ENCODE measurements around the gene KRTAP10-2.
"Not testable (repeated sequence)": the region's sequence is repeated elsewhere in the genome, so short reads cannot be mapped to it uniquely, and the experiment has no call there.

Gene KRTAP10-2

DNA sequence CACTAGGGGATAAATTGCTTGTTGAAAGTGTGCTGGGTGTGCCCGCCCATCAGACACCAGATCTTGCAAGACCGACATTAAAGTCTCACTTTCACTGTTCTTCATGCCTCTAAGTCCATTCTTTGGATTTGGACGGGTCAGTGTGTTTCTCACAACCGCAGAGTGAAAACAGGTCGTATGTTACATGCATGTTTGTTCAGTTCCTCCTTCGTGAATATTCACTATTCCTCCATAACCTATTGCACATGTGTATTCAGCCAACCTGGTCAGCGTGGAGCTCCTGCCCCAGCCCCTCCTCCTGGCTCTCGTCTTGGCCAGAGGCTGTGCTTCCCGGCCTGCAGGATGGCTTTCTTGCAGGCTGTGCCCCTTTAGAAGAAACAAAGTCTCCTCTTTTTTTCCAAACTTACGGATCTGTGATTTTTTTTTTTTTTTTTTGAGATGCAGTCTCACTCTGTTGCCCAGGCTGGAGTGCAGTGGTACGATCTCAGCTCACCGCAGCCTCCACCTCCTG, 43.2 kb upstream of the KRTAP10-2 start:
- DNase-seq (ENCODE audit: low read depth), result no peak

DNA sequence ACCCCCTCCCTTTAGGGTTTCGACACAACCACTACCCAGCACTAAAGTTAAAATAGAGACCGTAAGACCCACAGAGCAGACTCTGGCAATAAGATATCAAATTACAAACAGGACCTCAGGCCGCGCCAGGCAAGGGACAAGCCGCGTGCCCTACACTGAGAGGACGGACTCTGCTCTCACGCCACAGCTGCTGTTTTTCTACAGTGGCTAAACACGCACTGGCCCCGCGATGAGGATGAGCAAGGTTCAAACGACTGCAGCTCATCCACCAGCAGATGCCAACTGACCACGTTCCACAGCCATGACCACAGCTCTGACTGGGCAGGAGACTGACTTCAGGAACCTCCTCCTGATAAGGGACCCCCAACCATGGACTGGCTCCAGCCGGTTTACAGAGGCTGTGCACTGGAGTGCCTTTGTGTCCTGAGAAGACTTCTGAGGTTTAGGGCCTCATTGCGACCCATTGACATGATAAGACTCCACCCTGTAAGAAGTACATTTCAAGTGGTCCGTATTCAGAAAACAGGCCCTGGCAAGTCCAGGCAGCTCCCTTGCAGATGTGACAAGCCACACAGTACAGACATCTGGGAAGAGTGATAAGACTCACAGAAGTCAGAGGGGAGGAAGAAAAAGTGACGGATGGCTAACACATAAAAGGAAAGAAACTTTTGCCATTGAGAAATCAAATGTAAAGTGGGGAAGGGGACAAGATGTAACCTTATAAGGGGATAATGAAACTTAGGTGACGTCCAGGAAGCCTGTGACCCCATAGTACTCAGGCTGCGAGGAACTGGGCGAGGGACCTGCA, 42.5 kb upstream of the KRTAP10-2 start:
- no peak overlapping the region for H3K4me3 ChIP-seq (ENCODE audit: low read depth, low read length)
- TF ChIP-seq CTCF (conservative IDR thresholded peaks at IDR 0.05; ENCODE audit: low read depth, low read length), result no peak
- DNase-seq (ENCODE audit: low read depth), result no peak

More for the DNA sequence above, 43.2 kb upstream of the KRTAP10-2 start:
- H3K4me3 ChIP-seq (ENCODE audit: low read depth, low read length), result no peak overlapping the region
- no peak for TF ChIP-seq CTCF (conservative IDR thresholded peaks at IDR 0.05; ENCODE audit: low read depth, low read length)

DNA sequence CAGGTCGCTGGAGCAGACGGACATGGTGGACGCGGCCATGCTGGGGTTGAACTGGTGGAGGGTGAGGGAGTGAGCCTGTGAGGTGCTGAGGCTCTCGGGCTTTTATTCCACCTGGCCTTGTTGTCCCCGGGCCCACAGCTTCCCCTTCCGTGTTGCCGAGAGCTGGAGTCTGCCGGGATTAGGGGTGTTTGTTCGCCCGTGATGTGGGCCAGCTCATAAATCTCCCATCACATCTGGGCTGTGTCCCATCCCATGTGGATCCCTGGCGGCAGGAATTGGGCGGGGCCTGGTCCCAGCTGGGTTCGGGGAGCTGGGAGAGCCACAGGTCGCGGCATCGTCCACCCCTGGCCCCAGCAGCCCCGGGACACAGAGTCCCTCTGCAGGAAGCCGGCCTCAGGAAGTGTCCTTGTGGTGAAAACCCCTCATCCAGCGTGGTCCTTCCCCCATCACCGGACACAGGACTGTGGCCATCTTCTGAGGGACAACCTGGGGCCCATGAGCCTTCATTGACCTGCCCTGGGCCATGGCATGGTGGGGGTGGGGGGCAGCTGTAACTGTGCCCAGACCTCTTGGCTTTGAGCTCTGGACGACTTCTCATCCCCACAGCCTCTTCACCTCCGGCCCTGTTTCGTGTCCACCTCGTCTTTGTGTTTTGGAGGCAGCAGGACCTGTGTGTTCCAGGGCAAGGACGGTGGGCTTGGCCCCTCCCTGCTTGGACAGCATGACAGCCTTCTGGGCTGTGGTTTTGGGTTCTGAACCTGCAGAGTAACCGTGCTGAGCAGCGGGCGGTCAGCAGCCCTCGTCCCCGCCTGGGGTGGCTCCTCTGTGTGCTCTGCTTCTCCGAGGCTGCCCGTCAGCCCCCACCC, 41.4 kb upstream of the KRTAP10-2 start, which contains the start of gene KRTAP10-6:
KRTAP10-6 (minus strand) TSS at position 60 of the 866 bp plus-strand sequence; CDS start at position 39, 21 bp downstream.
- TF ChIP-seq CTCF (conservative IDR thresholded peaks at IDR 0.05; ENCODE audit: low read depth, low read length), result no peak
- no peak within 1 kb of the TSS for H3K4me3 ChIP-seq (ENCODE audit: low read depth, low read length)
- DNase-seq (ENCODE audit: low read depth), result no peak

DNA sequence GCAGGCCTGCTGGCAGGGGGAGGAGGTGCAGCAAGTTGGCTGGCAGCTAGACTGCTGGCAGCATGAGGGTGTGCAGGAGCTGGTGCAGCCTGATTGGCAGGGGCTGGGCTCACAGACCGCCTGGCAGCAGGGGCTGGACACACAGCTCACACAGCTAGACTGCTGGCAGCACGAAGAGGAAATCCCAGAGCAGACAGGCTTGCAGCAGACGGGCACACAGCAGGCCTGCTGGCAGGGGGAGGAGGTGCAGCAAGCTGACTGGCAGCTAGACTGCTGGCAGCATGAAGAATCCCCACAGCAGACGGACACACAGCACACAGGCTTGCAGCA, 40.5 kb upstream of the KRTAP10-2 start:
- DNase-seq (ENCODE audit: low read depth); H3K4me3 ChIP-seq (ENCODE audit: low read depth, low read length): not testable (repeated sequence)

- DNase-seq (ENCODE audit: low read depth); H3K4me3 ChIP-seq (ENCODE audit: low read depth, low read length): not testable (repeated sequence)
Measured at GRCh38 chr21:44590897-44591800, 39.8 kb upstream of the KRTAP10-2 start.

DNA sequence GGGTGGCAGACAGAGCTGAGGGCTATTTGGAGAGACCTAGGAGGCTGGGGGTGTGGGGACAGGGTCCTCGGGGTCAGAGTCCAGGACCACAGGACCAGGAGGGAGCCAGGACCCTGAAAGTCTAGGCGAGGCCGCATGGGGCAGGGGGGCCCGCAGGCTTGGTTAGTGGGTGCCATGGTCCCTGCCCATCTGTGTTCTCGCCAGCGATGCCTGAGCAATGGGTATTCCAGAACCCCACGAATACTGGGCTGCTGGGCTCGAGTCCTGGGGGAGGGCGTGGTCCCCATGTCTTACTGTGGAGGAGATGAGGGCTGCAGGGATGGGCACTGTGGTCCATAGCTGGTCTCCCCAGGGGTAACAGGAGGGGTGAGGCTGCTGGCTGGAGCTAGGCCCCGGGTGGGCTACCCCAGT, 39.0 kb upstream of the KRTAP10-2 start:
- no peak overlapping the region for H3K4me3 ChIP-seq (ENCODE audit: low read depth, low read length)
- TF ChIP-seq CTCF (conservative IDR thresholded peaks at IDR 0.05; ENCODE audit: low read depth, low read length), result no peak
- DNase-seq (ENCODE audit: low read depth), result no peak

GRCh38 chr21:44589586-44590305, 38.4 kb upstream of the KRTAP10-2 start:
- TF ChIP-seq CTCF (conservative IDR thresholded peaks at IDR 0.05; ENCODE audit: low read depth, low read length), result no peak
- H3K4me3 ChIP-seq (ENCODE audit: low read depth, low read length), result no peak overlapping the region
- no peak for DNase-seq (ENCODE audit: low read depth)

All from choroid plexus epithelial cell (primary cell).